GM12878 (cell line): ENCODE data around the gene LAMA2. TPM values are rescaled to one million over a fixed set of nuclear protein-coding genes. Genes with fewer than 3 reads are reported as not detected.

ENCODE experiments used
- ATAC-seq: fragments of 200-7000 bp; cut with Tn5 transposase; 3 replicates; pipeline ENCODE4 v1.9.1; 2020; ENCODE audit warnings: mild to moderate bottlenecking, moderate library complexity
- BruUV-seq: library from RNA; stranded (reverse); fragments of 400-500 nt; replicated peaks from 2 replicates; lab custom pipeline; 2021; lab: Mats Ljungman, UMichigan
- CTCF ChIA-PET: fragments of 300-600 bp; sonication (Branson Sonifier 250); formaldehyde crosslinking; extraction: SDS; loops from one replicate; lab custom pipeline; 2021; ENCODE audit warnings: inconsistent platforms; lab: Yijun Ruan, JAX
- POLR2A ChIA-PET: fragments of 350-600 bp; formaldehyde crosslinking; extraction: SDS; loops from one replicate; lab custom pipeline; 2021; ENCODE audit warnings: inconsistent platforms; lab: Charles Lee
- RAD21 ChIA-PET: fragments of 300-600 bp; sonication (Branson Sonifier 250); formaldehyde crosslinking; loops from one replicate; lab custom pipeline; 2023; ENCODE audit warnings: antibody characterized with exemption; ENCODE audit not compliant: unreplicated experiment; lab: Charles Lee
- SMC1A ChIA-PET: fragments of 300-600 bp; sonication (Branson Sonifier 250); formaldehyde crosslinking; loops from one replicate; lab custom pipeline; 2023; ENCODE audit not compliant: unreplicated experiment, uncharacterized antibody; lab: Charles Lee
- DNase-seq: peaks from one replicate; pipeline ENCODE4 v3.0.0-alpha.2; 2011; ENCODE audit warnings: low read depth, low spot score
- FAIRE-seq: peaks from 3 replicates; lab custom pipeline; 2011; peaks lifted over from hg19 to GRCh38; lab: Jason Lieb, UNC
- H2AFZ ChIP-seq: 2 replicates; pipeline ENCODE4 v1.6.0; 2011; ENCODE audit warnings: low read depth, low read length, control low read depth; ENCODE audit not compliant: control insufficient read depth
- H3K27ac ChIP-seq: 2 replicates; pipeline ENCODE4 v1.5.1; 2011; ENCODE audit warnings: control low read depth; ENCODE audit not compliant: control insufficient read depth, insufficient read depth
- H3K27me3 ChIP-seq, 2 experiments: replicated peaks in 1 of 2; 2 replicates each; pipeline versions ENCODE4 v1.6.0 to v1.6.1; 2011; ENCODE audit warnings: low read length in 1 of 2; ENCODE audit not compliant: control insufficient read depth in 2 of 2, insufficient read depth in 2 of 2
- H3K36me3 ChIP-seq, 2 experiments: 2 replicates each; pipeline ENCODE4 v1.5.1; 2011; ENCODE audit warnings: low read length in 1 of 2; ENCODE audit not compliant: control insufficient read depth in 2 of 2, insufficient read depth in 2 of 2
- H3K4me1 ChIP-seq: 2 replicates; pipeline ENCODE4 v1.6.1; 2011; ENCODE audit warnings: mild to moderate bottlenecking, low read length, moderate library complexity, mixed read lengths; ENCODE audit not compliant: control insufficient read depth, insufficient read depth
- H3K4me2 ChIP-seq: 2 replicates; pipeline ENCODE4 v1.6.0; 2011; ENCODE audit warnings: control low read depth; ENCODE audit not compliant: control insufficient read depth, insufficient read depth
- H3K4me3 ChIP-seq: fragments of 200-600 bp; sonication (generic); 2 replicates; pipeline ENCODE4 v1.5.1; 2016
- H3K79me2 ChIP-seq: 2 replicates; pipeline ENCODE4 v1.6.0; 2011; ENCODE audit warnings: low read length; ENCODE audit not compliant: control insufficient read depth, insufficient read depth
- H3K9ac ChIP-seq: 2 replicates; pipeline ENCODE4 v1.8.0; 2011; ENCODE audit warnings: low read length, control low read depth, mixed read lengths; ENCODE audit not compliant: control insufficient read depth, insufficient read depth
- H3K9me3 ChIP-seq: replicated peaks from 3 replicates; pipeline ENCODE4 v1.5.1; 2011; ENCODE audit warnings: mild to moderate bottlenecking, low read length; ENCODE audit not compliant: control insufficient read depth, insufficient read depth
- H4K20me1 ChIP-seq: 2 replicates; pipeline ENCODE4 v1.6.0; 2011; ENCODE audit not compliant: control insufficient read depth, insufficient read depth
- CBX3 ChIP-seq: fragments of 200-600 bp; sonication (generic); IDR thresholded peaks from 2 replicates; pipeline ENCODE4 v1.6.1; 2016; ENCODE audit warnings: low read depth, borderline replicate concordance
- CEBPZ ChIP-seq: fragments of 150-350 bp; IDR thresholded peaks from 2 replicates; pipeline ENCODE4 v1.6.1; 2016; ENCODE audit warnings: low read depth, low read length
- E2F4 ChIP-seq: IDR thresholded peaks from 2 replicates; pipeline ENCODE4 v1.6.1; 2012; ENCODE audit warnings: low read depth, low read length, improper control_type of control experiment
- EZH2 ChIP-seq: IDR thresholded peaks from 2 replicates; pipeline ENCODE4 v1.6.1; 2012; ENCODE audit warnings: low read depth, mild to moderate bottlenecking, control low read depth, inconsistent platforms, low read length, borderline replicate concordance; ENCODE audit not compliant: control insufficient read depth
- LARP7 ChIP-seq: fragments of 450-650 bp; IDR thresholded peaks from 2 replicates; pipeline ENCODE4 v1.6.1; 2017; ENCODE audit warnings: mild to moderate bottlenecking
- MTA2 ChIP-seq: fragments of 450-650 bp; IDR thresholded peaks from 2 replicates; pipeline ENCODE4 v1.6.1; 2016; ENCODE audit warnings: low read depth, mild to moderate bottlenecking, moderate library complexity
- PBX3 ChIP-seq: IDR thresholded peaks from 2 replicates; pipeline ENCODE4 v1.6.1; 2011; ENCODE audit warnings: mild to moderate bottlenecking, low read depth, low read length, moderate library complexity; ENCODE audit not compliant: insufficient replicate concordance
- PKNOX1 ChIP-seq: fragments of 450-650 bp; IDR thresholded peaks from 2 replicates; pipeline ENCODE4 v1.6.1; 2016; ENCODE audit warnings: mild to moderate bottlenecking
- USF1 ChIP-seq: IDR thresholded peaks from 2 replicates; pipeline ENCODE4 v1.6.1; 2011; ENCODE audit warnings: borderline replicate concordance, low read depth, mild to moderate bottlenecking, moderate library complexity, mixed read lengths, low read length; ENCODE audit not compliant: insufficient read depth; ENCODE audit errors: extremely low read length
- WGBS: methylation state at CpG from one replicate; pipeline ENCODE4 v1.1.6; 2016; ENCODE audit warnings: low lambda C conversion rate; ENCODE audit not compliant: insufficient replicate concordance, insufficient coverage; ENCODE audit errors: missing lambda C conversion rate; 5-methylcytosine and 5-hydroxymethylcytosine counted together
- in situ Hi-C: fragments of 300-500 bp; cut with MboI; formaldehyde crosslinking; loops from 9 replicates; pipeline ENCODE4 v1.14.3; 2018; ENCODE audit warnings: mixed read lengths
- intact Hi-C: fragments of 100-400 bp; cut with micrococcal nuclease; formaldehyde crosslinking; loops from one replicate; pipeline ENCODE4 v1.14.2; 2022; ENCODE audit not compliant: unreplicated experiment
- polyA plus RNA-seq, 11 experiments: library from polyadenylated mRNA; depleted of rRNA in 4 of 11; unstranded in 6 of 11; stranded (reverse) in 5 of 11; fragments of >200 nt; fragmentation: Nextera tagmentation in 4 of 11; fragmentation: Illumina TruSeq in 1 of 11; extraction: Ambion mirVana in 4 of 11; extraction: Trizol in 1 of 11; gene quantifications; 1 replicate in 1 of 11; 2 replicates in 10 of 11; pipeline versions ENCODE4 v1.2.1 to v1.2.3, GENCODE V29; 2011 to 2016; ENCODE audit warnings: inconsistent platforms in 2 of 11, missing spikeins in 2 of 11, low read depth in 1 of 11
- total RNA-seq, 4 experiments: library from RNA; depleted of rRNA in 3 of 4; stranded (reverse); fragments of >200 nt in 3 of 4; fragmentation: Illumina TruSeq in 1 of 4; extraction: Trizol in 1 of 4; gene quantifications; 2 replicates each; pipeline versions ENCODE4 v1.2.1 to v1.2.3, GENCODE V29; 2013 to 2021

Gene LAMA2
- total and polyA plus RNA-seq, 10 of the 15 experiments (the other 5 are each of a cell fraction or from before 2014, with no cell fraction given), result 0.04 to 2.0 (median 0.37) TPM; not detected in 1

- no peak for TF ChIP-seq MTA2
- TF ChIP-seq CBX3, result no peak
- no peak for TF ChIP-seq USF1
- TF ChIP-seq EZH2, result no peak
- TF ChIP-seq CEBPZ, result no peak
Measured at GRCh38 chr6:128964771-128965170, 81.8 kb downstream of the LAMA2 start (continued).

GRCh38 chr6:128966934-128967333, 84.0 kb downstream of the LAMA2 start:
- no peak overlapping the region for H3K27ac ChIP-seq
- WGBS, result 45% methylated on average over 1 of the region's 1 CpG
- BruUV-seq, result no TSS peak
- H3K36me3 ChIP-seq, result no peaks in the 10 kb centered on the region
- no peak overlapping the region for H2AFZ ChIP-seq
- H3K4me3 ChIP-seq, result no peak overlapping the region
- no peaks in the 10 kb centered on the region; the same call in 1 of the 2 replicates for H4K20me1 ChIP-seq
- DNase-seq (no peak), ATAC-seq (no peak), FAIRE-seq (no peak)
- ChIA-PET RAD21 (no interaction called here), CTCF (no interaction called here), POLR2A (no interaction called here), SMC1A (no interaction called here)
- H3K79me2 ChIP-seq, result no peaks in the 10 kb centered on the region
- H3K9ac ChIP-seq, result no peak overlapping the region
- no peaks in the 10 kb centered on the region for H3K4me1 ChIP-seq
- intact Hi-C loops (no loop called here), in situ Hi-C loops (no loop called here)
- no peak overlapping the region for H3K4me2 ChIP-seq
- H3K9me3 ChIP-seq, result no peaks in the 10 kb centered on the region
- H3K27me3 ChIP-seq, result no peaks in the 10 kb centered on the region
- no peak for TF ChIP-seq PKNOX1
- TF ChIP-seq LARP7, result no peak
- no peak for TF ChIP-seq PBX3
- TF ChIP-seq E2F4, result no peak
